Naive thymus-derived CD4-positive, alpha-beta T cell (primary cell): Measurements from ENCODE around the gene CORO2B. TPM values are rescaled to one million over a fixed set of nuclear protein-coding genes. Genes with fewer than 3 reads are reported as not detected.

Experiments used
- ATAC-seq: fragments of 150-1000 bp; cut with Tn5 transposase; 2 replicates; pipeline ENCODE4 v1.10.0; 2021; ENCODE audit warnings: mild to moderate bottlenecking, moderate library complexity
- CTCF ChIA-PET: fragments of 350-600 bp; sonication (Branson Sonifier 250); formaldehyde crosslinking; loops from one replicate; lab custom pipeline; 2021; ENCODE audit warnings: antibody characterized with exemption; lab: Charles Lee
- POLR2A ChIA-PET: fragments of 350-600 bp; sonication (Branson Sonifier 250); formaldehyde crosslinking; loops from one replicate; lab custom pipeline; 2021; ENCODE audit warnings: antibody characterized with exemption, inconsistent platforms; lab: Charles Lee
- DNase-seq, 9 donors: peaks; one replicate each; pipeline versions ENCODE4 v3.0.0 to v3.0.0-alpha.2; 2020 to 2022; ENCODE audit warnings: mixed read lengths in 1 of 9
- H3K27ac ChIP-seq: one replicate; pipeline ENCODE4 v1.7.0; 2013; ENCODE audit warnings: mild to moderate bottlenecking, low read depth, low read length, moderate library complexity
- H3K27me3 ChIP-seq, 2 donors: one replicate each; pipeline ENCODE4 v1.7.0; 2013; ENCODE audit warnings: low read length in 2 of 2, mild to moderate bottlenecking in 2 of 2, moderate library complexity in 2 of 2; ENCODE audit not compliant: control insufficient read depth in 2 of 2, insufficient read depth in 2 of 2
- H3K36me3 ChIP-seq, 3 experiments: 1 replicate in 2 of 3; 2 replicates in 1 of 3; pipeline ENCODE4 v1.7.0; 2013; ENCODE audit warnings: low read length in 3 of 3, mild to moderate bottlenecking in 3 of 3, moderate library complexity in 1 of 3; ENCODE audit not compliant: insufficient read depth in 3 of 3, control insufficient read depth in 2 of 3
- H3K4me1 ChIP-seq, 2 donors: one replicate each; pipeline ENCODE4 v1.7.0; 2013; ENCODE audit warnings: low read length in 2 of 2, mild to moderate bottlenecking in 2 of 2, moderate library complexity in 1 of 2; ENCODE audit not compliant: control insufficient read depth in 2 of 2, insufficient read depth in 2 of 2
- H3K4me3 ChIP-seq: 2 replicates; pipeline ENCODE4 v1.7.0; 2013; ENCODE audit warnings: mild to moderate bottlenecking, low read length
- H3K9me3 ChIP-seq, 3 experiments: 1 replicate in 2 of 3; 2 replicates in 1 of 3; pipeline ENCODE4 v1.7.0; 2013; ENCODE audit warnings: low read length in 3 of 3; ENCODE audit not compliant: control insufficient read depth in 2 of 3
- H3K27ac Mint-ChIP-seq, 9 donors: one replicate each; pipeline ENCODE4 v1.8.0; 2020 to 2022; ENCODE audit warnings: mixed read lengths in 9 of 9, mild to moderate bottlenecking in 8 of 9, moderate library complexity in 5 of 9, inconsistent platforms in 2 of 9
- H3K27me3 Mint-ChIP-seq, 5 donors: one replicate each; pipeline ENCODE4 v1.8.0; 2021 to 2022; ENCODE audit warnings: mixed read lengths in 5 of 5, mild to moderate bottlenecking in 1 of 5
- H3K36me3 Mint-ChIP-seq, 5 donors: one replicate each; pipeline ENCODE4 v1.8.0; 2020 to 2022; ENCODE audit warnings: mixed read lengths in 5 of 5, mild to moderate bottlenecking in 3 of 5, inconsistent platforms in 1 of 5
- H3K4me1 Mint-ChIP-seq, 7 donors: one replicate each; pipeline ENCODE4 v1.8.0; 2020 to 2022; ENCODE audit warnings: mixed read lengths in 7 of 7, mild to moderate bottlenecking in 3 of 7, inconsistent platforms in 1 of 7
- H3K4me3 Mint-ChIP-seq, 10 donors: one replicate each; pipeline ENCODE4 v1.8.0; 2020 to 2022; ENCODE audit warnings: mild to moderate bottlenecking in 10 of 10, mixed read lengths in 10 of 10, moderate library complexity in 6 of 10, inconsistent platforms in 2 of 10
- H3K9me3 Mint-ChIP-seq, 11 donors: one replicate each; pipeline ENCODE4 v1.8.0; 2020 to 2022; ENCODE audit warnings: mixed read lengths in 11 of 11, mild to moderate bottlenecking in 4 of 11, inconsistent platforms in 1 of 11, moderate library complexity in 1 of 11
- intact Hi-C, 2 donors: fragments of 100-400 bp; cut with micrococcal nuclease; formaldehyde crosslinking; loops; one replicate each; pipeline ENCODE4 v1.15.1; 2023
- polyA plus RNA-seq, 2 donors: library from polyadenylated mRNA; unstranded; fragments of 300-500 nt; fragmentation: Illumina TruSeq; gene quantifications; one replicate each; pipeline ENCODE4 v1.2.3, GENCODE V29; 2021
- total RNA-seq, 6 experiments: library from RNA in 5 of 6; stranded (reverse) in 5 of 6; gene quantifications; 1 replicate in 5 of 6; 2 replicates in 1 of 6; pipeline ENCODE4 v1.2.3 and lab custom pipeline; 2021 to 2026

Gene CORO2B
- total and polyA plus RNA-seq, 7 experiments from 2014 or later, result 0.15 TPM; not detected in 6

- Mint-ChIP-seq H3K4me1 (peaks cover 0 to 6% (median 0%) of the 10 kb centered on the region in 7 donors), H3K36me3 (peaks cover 0 to 6% (median 0%) of the 10 kb centered on the region in 5 donors), H3K4me3 (no peak overlapping the region), H3K9me3 (no peaks in the 10 kb centered on the region), H3K27ac (no peak overlapping the region), H3K27me3 (peaks cover 49 to 83% (median 71%) of the 10 kb centered on the region in 5 donors)
- Histone ChIP-seq H3K27me3 (no peaks in the 10 kb centered on the region), H3K36me3 (no peaks in the 10 kb centered on the region), H3K9me3 (no peaks in the 10 kb centered on the region), H3K4me1 (no peaks in the 10 kb centered on the region), H3K4me3 (no peak overlapping the region), H3K27ac (no peak overlapping the region)
- CTCF ChIA-PET, result no interaction called here
- no peak for ATAC-seq
- DNase-seq, result no peak
- POLR2A ChIA-PET, result no interaction called here
- intact Hi-C loops, result no loop called here
Measured at GRCh38 chr15:68571582-68571981, 7.2 kb upstream of the CORO2B start.

- H3K9me3 Mint-ChIP-seq, result no peaks in the 10 kb centered on the region
- H3K27me3 Mint-ChIP-seq, result peaks cover 57 to 87% (median 72%) of the 10 kb centered on the region in 5 donors
- no peak overlapping the region for H3K4me3 ChIP-seq
- no peaks in the 10 kb centered on the region for H3K9me3 ChIP-seq
- peaks cover 0 to 10% (median 5%) of the 10 kb centered on the region in 7 donors for H3K4me1 Mint-ChIP-seq
- CTCF ChIA-PET, result no interaction called here
- H3K27me3 ChIP-seq, result peaks cover 0 to 4% of the 10 kb centered on the region in 2 donors
- ATAC-seq (no peak), DNase-seq (no peak)
- H3K4me3 Mint-ChIP-seq, result no peak overlapping the region
- H3K36me3 Mint-ChIP-seq, result peaks cover 0 to 6% (median 0%) of the 10 kb centered on the region in 5 donors
- no peaks in the 10 kb centered on the region for H3K36me3 ChIP-seq
- no peaks in the 10 kb centered on the region for H3K4me1 ChIP-seq
- no peak overlapping the region for H3K27ac ChIP-seq
- no peak overlapping the region for H3K27ac Mint-ChIP-seq
- POLR2A ChIA-PET, result no interaction called here
- intact Hi-C loops, result no loop called here
Measured at GRCh38 chr15:68572309-68572708, 6.5 kb upstream of the CORO2B start.

GRCh38 chr15:68572921-68573320, 5.9 kb upstream of the CORO2B start:
- ATAC-seq, result no peak
- ChIA-PET POLR2A (no interaction called here), CTCF (no interaction called here)
- Mint-ChIP-seq H3K27me3 (peaks cover 58 to 88% (median 74%) of the 10 kb centered on the region in 5 donors), H3K36me3 (peaks cover 0 to 6% (median 0%) of the 10 kb centered on the region in 5 donors), H3K27ac (no peak overlapping the region), H3K9me3 (no peaks in the 10 kb centered on the region), H3K4me3 (no peak overlapping the region), H3K4me1 (peaks cover 4 to 15% (median 9%) of the 10 kb centered on the region in 7 donors)
- no peak for DNase-seq
- no peaks in the 10 kb centered on the region for H3K36me3 ChIP-seq
- no peak overlapping the region for H3K4me3 ChIP-seq
- H3K27ac ChIP-seq, result no peak overlapping the region
- peaks cover 0 to 6% of the 10 kb centered on the region in 2 donors for H3K27me3 ChIP-seq
- intact Hi-C loops, result no loop called here
- H3K9me3 ChIP-seq, result no peaks in the 10 kb centered on the region
- peaks cover 0 to 3% of the 10 kb centered on the region in 2 donors for H3K4me1 ChIP-seq

- Histone ChIP-seq H3K36me3 (no peaks in the 10 kb centered on the region), H3K27me3 (peaks cover 0 to 12% of the 10 kb centered on the region in 2 donors), H3K4me1 (peaks cover 0 to 7% of the 10 kb centered on the region in 2 donors), H3K9me3 (no peaks in the 10 kb centered on the region), H3K4me3 (no peak overlapping the region), H3K27ac (no peak overlapping the region)
- H3K4me1 Mint-ChIP-seq, result peaks cover 6 to 16% (median 13%) of the 10 kb centered on the region in 7 donors
- CTCF ChIA-PET, result no interaction called here
- H3K27me3 Mint-ChIP-seq, result peaks cover 60 to 81% (median 71%) of the 10 kb centered on the region in 5 donors
- H3K36me3 Mint-ChIP-seq, result peaks cover 0 to 6% (median 0%) of the 10 kb centered on the region in 5 donors
- no peak overlapping the region for H3K4me3 Mint-ChIP-seq
- POLR2A ChIA-PET, result no interaction called here
- intact Hi-C loops, result no loop called here
- DNase-seq (no peak), ATAC-seq (no peak)
- no peaks in the 10 kb centered on the region for H3K9me3 Mint-ChIP-seq
- no peak overlapping the region for H3K27ac Mint-ChIP-seq
Measured at GRCh38 chr15:68574046-68574445, 4.7 kb upstream of the CORO2B start.

GRCh38 chr15:68574629-68575028, 4.2 kb upstream of the CORO2B start:
- peaks cover 0 to 7% of the 10 kb centered on the region in 2 donors for H3K4me1 ChIP-seq
- no peak overlapping the region for H3K27ac Mint-ChIP-seq
- H3K4me3 ChIP-seq, result no peak overlapping the region
- POLR2A ChIA-PET, result interaction anchor here (0.6 kb wide), 1 partner anchor 84 kb away, joined by 3 read pairs; no protein-coding TSS in a partner anchor
- DNase-seq, result no peak
- no peak overlapping the region for H3K27ac ChIP-seq
- no peak for ATAC-seq
- peaks cover 62 to 77% (median 68%) of the 10 kb centered on the region in 5 donors for H3K27me3 Mint-ChIP-seq
- H3K4me1 Mint-ChIP-seq, result peaks cover 7 to 16% (median 13%) of the 10 kb centered on the region in 7 donors
- H3K9me3 Mint-ChIP-seq, result no peaks in the 10 kb centered on the region
- CTCF ChIA-PET, result no interaction called here
- H3K9me3 ChIP-seq, result no peaks in the 10 kb centered on the region
- no peaks in the 10 kb centered on the region for H3K36me3 ChIP-seq
- no peak overlapping the region for H3K4me3 Mint-ChIP-seq
- peaks cover 0 to 12% of the 10 kb centered on the region in 2 donors for H3K27me3 ChIP-seq
- intact Hi-C loops, result no loop called here
- peaks cover 0 to 6% (median 0%) of the 10 kb centered on the region in 5 donors for H3K36me3 Mint-ChIP-seq

GRCh38 chr15:68576235-68576892, 2.4 kb upstream of the CORO2B start:
- Histone ChIP-seq H3K4me3 (no peak overlapping the region), H3K9me3 (no peaks in the 10 kb centered on the region), H3K36me3 (no peaks in the 10 kb centered on the region), H3K27me3 (peaks cover 0 to 12% of the 10 kb centered on the region in 2 donors), H3K4me1 (peaks cover 0 to 7% of the 10 kb centered on the region in 2 donors), H3K27ac (no peak overlapping the region)
- peaks cover 55 to 74% (median 64%) of the 10 kb centered on the region in 5 donors for H3K27me3 Mint-ChIP-seq
- H3K4me1 Mint-ChIP-seq, result peaks cover 7 to 16% (median 13%) of the 10 kb centered on the region in 7 donors
- peaks cover 0 to 6% (median 0%) of the 10 kb centered on the region in 5 donors for H3K36me3 Mint-ChIP-seq
- POLR2A ChIA-PET, result interaction anchor here (0.5 kb wide), 1 partner anchor 769 kb away, joined by 3 read pairs; no protein-coding TSS in a partner anchor
- CTCF ChIA-PET, result no interaction called here
- H3K4me3 Mint-ChIP-seq, result peak overlapping the region in 6 of 10 donors; percentile 18 to 83 (median 50)
- intact Hi-C loops, result no loop called here
- DNase-seq, result no peak
- no peaks in the 10 kb centered on the region for H3K9me3 Mint-ChIP-seq
- no peak for ATAC-seq
- H3K27ac Mint-ChIP-seq, result no peak overlapping the region
